Cardiac muscle cell (in vitro differentiated cells and primary cell): Measurements from ENCODE around the gene FNDC3A. TPM values are rescaled to one million over a fixed set of nuclear protein-coding genes. Genes with fewer than 3 reads are reported as not detected.

Experiments
- DNase-seq, 2 donors: peaks; one replicate each; pipeline versions ENCODE4 v3.0.0 to v3.0.0-alpha.2; 2010 to 2017; ENCODE audit warnings: low read depth in 1 of 2, low spot score in 1 of 2
- H3K27ac ChIP-seq: fragments of 200-600 bp; sonication (generic); 2 replicates; pipeline ENCODE4 v1.5.1; 2016
- H3K27me3 ChIP-seq: fragments of 200-600 bp; sonication (generic); 2 replicates; pipeline ENCODE4 v1.6.0; 2016; ENCODE audit warnings: control low read depth
- H3K36me3 ChIP-seq: fragments of 200-600 bp; sonication (generic); 2 replicates; pipeline ENCODE4 v1.5.1; 2016; ENCODE audit warnings: control low read depth
- H3K4me1 ChIP-seq: fragments of 200-600 bp; sonication (generic); 2 replicates; pipeline ENCODE4 v1.8.1; 2017; ENCODE audit warnings: low read depth, mild to moderate bottlenecking, mixed run types
- H3K4me3 ChIP-seq: fragments of 200-600 bp; sonication (generic); 2 replicates; pipeline ENCODE4 v1.5.1; 2016; ENCODE audit warnings: mild to moderate bottlenecking
- H3K9me3 ChIP-seq: fragments of 200-600 bp; sonication (generic); 2 replicates; pipeline ENCODE4 v1.5.1; 2017; ENCODE audit warnings: low read depth, mild to moderate bottlenecking, control low read depth
- CTCF ChIP-seq: IDR thresholded peaks from 2 replicates; pipeline ENCODE4 v1.5.1; 2012; ENCODE audit warnings: low read depth, mild to moderate bottlenecking, low read length
- polyA plus RNA-seq: library from polyadenylated mRNA; unstranded; fragments of >200 nt; fragmentation: Nextera tagmentation; extraction: Ambion mirVana; gene quantifications from 2 replicates; pipeline ENCODE4 v1.2.1, GENCODE V29; 2016
- total RNA-seq: library from RNA; depleted of rRNA; stranded (reverse); fragments of >200 nt; gene quantifications from 2 replicates; pipeline ENCODE4 v1.2.3, GENCODE V29; 2016

FNDC3A gene
- total and polyA plus RNA-seq, 2 experiments from 2014 or later, result 18.6 to 28.4 TPM

GRCh38 chr13:49020328-49020727 lies 44.6 kb downstream of the FNDC3A start:
- no peaks in the 10 kb centered on the region for H3K9me3 ChIP-seq
- H3K36me3 ChIP-seq, result no peaks in the 10 kb centered on the region
- H3K27ac ChIP-seq, result no peak overlapping the region
- H3K4me3 ChIP-seq, result no peak overlapping the region
- TF ChIP-seq CTCF, result no peak
- no peak for DNase-seq
- no peaks in the 10 kb centered on the region for H3K4me1 ChIP-seq
- H3K27me3 ChIP-seq, result no peaks in the 10 kb centered on the region

- Histone ChIP-seq H3K27ac (no peak overlapping the region), H3K36me3 (no peaks in the 10 kb centered on the region), H3K4me1 (no peaks in the 10 kb centered on the region), H3K9me3 (no peaks in the 10 kb centered on the region), H3K4me3 (no peak overlapping the region), H3K27me3 (no peaks in the 10 kb centered on the region)
- DNase-seq, result peak in 1 of 2 donors; percentile 14
- no peak for TF ChIP-seq CTCF
Observed at GRCh38 chr13:49020940-49021553, 45.3 kb downstream of the FNDC3A start.

GRCh38 chr13:49021953-49022352 lies 46.2 kb downstream of the FNDC3A start:
- no peaks in the 10 kb centered on the region for H3K9me3 ChIP-seq
- TF ChIP-seq CTCF, result no peak
- H3K36me3 ChIP-seq, result no peaks in the 10 kb centered on the region
- no peaks in the 10 kb centered on the region for H3K4me1 ChIP-seq
- H3K4me3 ChIP-seq, result no peak overlapping the region
- H3K27ac ChIP-seq, result no peak overlapping the region
- no peaks in the 10 kb centered on the region for H3K27me3 ChIP-seq
- DNase-seq, result no peak

- no peaks in the 10 kb centered on the region for H3K9me3 ChIP-seq
- H3K36me3 ChIP-seq, result no peaks in the 10 kb centered on the region
- H3K27ac ChIP-seq, result no peak overlapping the region
- no peak for DNase-seq
- no peak overlapping the region for H3K4me3 ChIP-seq
- H3K4me1 ChIP-seq, result no peaks in the 10 kb centered on the region
- no peak for TF ChIP-seq CTCF
- H3K27me3 ChIP-seq, result no peaks in the 10 kb centered on the region
Observed at GRCh38 chr13:49022472-49023144, 46.9 kb downstream of the FNDC3A start.

GRCh38 chr13:49023431-49023830 lies 47.7 kb downstream of the FNDC3A start:
- TF ChIP-seq CTCF, result no peak
- Histone ChIP-seq H3K9me3 (no peaks in the 10 kb centered on the region), H3K36me3 (no peaks in the 10 kb centered on the region), H3K4me3 (no peak overlapping the region), H3K4me1 (no peaks in the 10 kb centered on the region), H3K27ac (no peak overlapping the region), H3K27me3 (no peaks in the 10 kb centered on the region)
- peak in 1 of 2 donors; percentile 38 for DNase-seq
